Adrenal gland (tissue), 5 donors: ENCODE data around the gene TCF12.

Experiments
- CTCF ChIP-seq, 6 experiments: fragments of 450-650 bp in 4 of 6; fragments of 200-600 bp in 2 of 6; sonication (generic) in 1 of 6; IDR thresholded peaks; 1 replicate in 5 of 6; 2 replicates in 1 of 6; pipeline versions ENCODE4 v1.5.1 to v1.8.0; 2016 to 2021; ENCODE audit warnings: antibody characterized with exemption in 6 of 6, mild to moderate bottlenecking in 2 of 6, moderate library complexity in 1 of 6
- POLR2A ChIP-seq, 2 donors: fragments of 450-650 bp; IDR thresholded peaks; one replicate each; pipeline ENCODE4 v1.6.1; 2017; ENCODE audit warnings: antibody characterized with exemption in 2 of 2, mild to moderate bottlenecking in 2 of 2, moderate library complexity in 1 of 2
- donor health status: DM: no; HTN: no; CAD: no.

- no peak for TF ChIP-seq CTCF (IDR thresholded peaks at IDR 0.05)
- no peak for TF ChIP-seq POLR2A (IDR thresholded peaks at IDR 0.05)
Measured at GRCh38 chr15:57235186-57235585, 316.7 kb downstream of the TCF12 start.
